HG03066 (cell line): ENCODE measurements around the gene FARSB.
A peak's percentile ranks its signal among the peaks of the same experiment; 100 is the strongest.
"Not testable (repeated sequence)": the region's sequence is repeated elsewhere in the genome, so short reads cannot be mapped to it uniquely, and the experiment has no call there.

Experiments
- ATAC-seq: cut with Tn5 transposase; IDR thresholded peaks from one replicate; pipeline ENCODE4 v1.9.1; 2021; ENCODE audit warnings: low read depth; ENCODE audit not compliant: unreplicated experiment

The FARSB gene

DNA sequence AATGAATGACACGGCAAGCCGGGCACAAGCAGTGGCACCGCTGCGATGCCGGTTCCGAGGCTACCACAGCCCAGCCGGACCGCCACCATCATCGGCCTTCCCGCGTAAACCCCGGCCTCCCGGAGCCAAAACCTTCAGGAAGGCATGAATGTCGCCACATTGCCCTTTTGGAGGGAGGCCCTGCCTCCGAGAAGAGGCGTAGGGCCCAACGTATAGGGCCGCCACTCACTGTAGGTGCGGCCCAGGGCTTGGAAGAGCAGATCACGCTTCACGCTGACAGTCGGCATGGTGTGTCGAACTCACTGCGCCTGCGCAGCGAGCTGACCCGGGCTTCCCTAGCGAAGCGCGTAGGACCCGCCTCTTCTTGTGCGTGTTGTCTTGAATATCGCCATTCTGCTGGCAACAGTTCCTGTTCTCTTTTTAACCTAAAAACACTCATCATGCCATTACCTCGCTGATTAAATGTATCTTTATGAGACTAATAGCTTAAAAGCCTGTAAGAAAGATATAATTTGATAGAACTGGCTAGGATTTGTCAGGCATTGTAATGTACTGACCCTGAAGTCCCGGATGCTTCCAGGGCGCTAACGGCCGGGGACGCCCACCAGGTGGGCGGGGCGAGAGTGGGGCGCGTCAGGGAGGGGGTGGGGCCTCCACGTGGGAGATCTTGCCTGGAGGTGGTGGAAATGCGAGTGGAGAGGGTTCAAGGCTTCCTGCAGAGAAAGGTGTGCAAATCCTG lies at the start of gene FARSB:
Gene FARSB, minus strand, starts transcription at position 306 of the 739 bp plus-strand sequence. Its CDS starts 19 bp downstream, at position 287.
- peak; percentile 89 for ATAC-seq

DNA sequence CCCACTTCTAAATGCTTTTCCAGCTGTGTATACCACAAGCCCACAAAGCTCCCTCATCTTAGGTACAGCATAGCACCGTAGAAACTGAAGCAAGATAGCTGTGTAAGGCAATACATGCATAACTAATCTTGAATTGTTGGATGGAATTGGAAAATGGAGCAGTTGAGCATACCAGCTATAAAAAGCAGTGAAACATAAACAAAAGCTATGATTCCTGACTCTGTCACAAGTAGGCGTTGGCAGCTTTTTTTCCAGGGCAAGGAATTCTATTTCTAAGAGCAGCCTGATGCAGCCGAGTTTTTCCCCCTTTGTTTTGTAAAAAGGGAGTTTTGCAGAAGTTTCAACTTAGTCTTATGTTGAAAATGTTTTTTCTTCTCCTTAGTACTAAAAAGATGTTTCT lies 48.0 kb upstream of the FARSB start:
- no peak for ATAC-seq

DNA sequence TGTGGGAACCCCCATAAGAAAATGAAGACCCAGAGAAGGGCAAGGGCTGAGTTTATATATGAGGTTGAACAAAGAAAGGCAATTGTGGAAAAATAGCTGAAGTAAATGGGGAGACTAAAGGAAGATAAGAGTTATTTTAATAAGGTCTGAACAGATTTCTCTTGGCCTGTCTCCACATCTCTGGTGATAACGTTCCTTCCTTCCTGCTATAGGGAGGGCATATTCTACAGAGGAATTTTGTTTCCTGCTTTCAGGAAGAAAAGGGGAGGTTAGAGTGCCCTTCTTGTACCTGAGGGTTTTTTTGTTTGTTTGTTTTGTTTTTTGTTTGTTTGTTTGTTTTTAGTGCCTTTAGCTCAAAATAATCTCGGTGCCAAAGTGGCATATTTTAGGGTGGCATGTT lies 47.2 kb upstream of the FARSB start:
- no peak for ATAC-seq

- no peak for ATAC-seq
Observed at GRCh38 chr2:222701721-222702131, 45.8 kb upstream of the FARSB start.

DNA sequence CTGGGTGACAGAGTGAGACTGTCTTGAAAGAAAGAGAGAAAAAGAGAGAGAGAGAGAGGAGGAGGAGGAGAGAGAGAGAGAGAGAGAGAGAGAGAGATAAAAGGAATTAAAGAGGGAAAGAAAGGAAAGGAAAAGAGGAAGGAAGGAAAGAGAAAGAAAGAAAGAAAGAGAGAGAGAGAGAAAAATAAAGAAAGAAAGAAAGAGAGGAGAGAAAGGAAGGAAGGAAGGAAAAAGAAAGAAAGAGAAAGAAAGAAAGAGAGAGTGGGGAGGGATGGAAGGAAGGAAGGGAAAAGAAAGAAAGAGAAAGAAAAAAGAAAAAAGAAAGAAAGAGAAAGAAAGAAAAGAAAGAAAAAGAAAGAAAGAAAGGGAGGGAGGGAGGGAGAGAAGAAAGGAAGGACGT lies 45.3 kb upstream of the FARSB start:
- ATAC-seq, result no peak

DNA sequence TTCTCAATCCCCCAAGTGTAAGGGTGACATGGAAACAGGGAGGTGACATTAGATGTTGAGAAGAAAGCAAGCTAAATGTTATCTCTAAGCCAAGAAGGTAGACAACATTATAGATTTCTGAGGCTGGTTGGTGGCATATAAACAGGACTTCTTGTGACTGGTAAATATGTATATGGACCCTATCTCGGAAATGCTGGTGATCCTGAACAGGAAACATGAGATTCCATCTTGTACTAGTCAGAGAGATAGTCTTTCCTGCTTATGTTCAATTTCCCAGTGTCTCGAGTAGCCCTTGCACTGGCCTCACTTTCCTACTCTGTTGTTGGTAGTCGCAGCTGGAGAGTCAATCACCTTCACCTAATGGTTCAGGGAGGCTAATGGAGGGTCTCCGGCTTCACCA lies 42.4 kb upstream of the FARSB start:
- no peak for ATAC-seq

DNA sequence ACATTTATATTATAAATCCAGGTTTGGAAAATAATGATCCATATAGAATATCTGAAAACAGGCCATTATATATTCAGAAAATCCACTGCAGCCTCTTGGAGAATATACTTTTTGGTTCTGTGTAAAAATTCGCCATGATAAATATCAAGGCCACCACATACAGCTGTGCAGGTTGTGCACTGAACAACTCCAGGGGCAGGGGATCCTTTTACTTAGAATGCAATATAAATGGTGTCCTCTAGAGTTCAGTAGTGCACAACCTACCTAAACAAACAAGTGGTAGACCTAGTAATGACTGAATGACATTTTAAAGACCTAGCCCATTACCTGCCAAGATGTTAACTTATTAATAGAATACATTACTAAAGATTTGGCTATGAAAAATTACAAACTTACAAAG lies 37.9 kb upstream of the FARSB start:
- ATAC-seq, result peak; percentile 45

DNA sequence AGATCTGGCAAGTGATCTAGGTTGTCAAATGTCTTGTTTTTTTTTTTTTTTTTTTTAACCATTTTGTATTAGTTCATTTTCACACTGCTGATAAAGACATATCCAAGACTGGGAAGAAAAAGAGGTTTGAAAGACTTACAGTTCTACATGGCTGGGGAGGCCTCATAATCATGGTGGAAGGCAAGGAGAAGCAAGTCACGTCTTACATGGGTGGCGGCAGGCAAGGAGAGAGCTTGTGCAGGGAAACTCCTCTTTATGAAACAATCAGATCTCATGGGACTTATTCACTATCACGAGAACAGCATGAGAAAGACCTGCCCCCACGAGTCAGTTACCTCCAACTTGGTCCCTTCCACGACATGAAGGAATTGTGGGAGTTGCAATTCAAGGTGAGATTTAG lies 37.5 kb upstream of the FARSB start:
- ATAC-seq, result not testable (repeated sequence)

DNA sequence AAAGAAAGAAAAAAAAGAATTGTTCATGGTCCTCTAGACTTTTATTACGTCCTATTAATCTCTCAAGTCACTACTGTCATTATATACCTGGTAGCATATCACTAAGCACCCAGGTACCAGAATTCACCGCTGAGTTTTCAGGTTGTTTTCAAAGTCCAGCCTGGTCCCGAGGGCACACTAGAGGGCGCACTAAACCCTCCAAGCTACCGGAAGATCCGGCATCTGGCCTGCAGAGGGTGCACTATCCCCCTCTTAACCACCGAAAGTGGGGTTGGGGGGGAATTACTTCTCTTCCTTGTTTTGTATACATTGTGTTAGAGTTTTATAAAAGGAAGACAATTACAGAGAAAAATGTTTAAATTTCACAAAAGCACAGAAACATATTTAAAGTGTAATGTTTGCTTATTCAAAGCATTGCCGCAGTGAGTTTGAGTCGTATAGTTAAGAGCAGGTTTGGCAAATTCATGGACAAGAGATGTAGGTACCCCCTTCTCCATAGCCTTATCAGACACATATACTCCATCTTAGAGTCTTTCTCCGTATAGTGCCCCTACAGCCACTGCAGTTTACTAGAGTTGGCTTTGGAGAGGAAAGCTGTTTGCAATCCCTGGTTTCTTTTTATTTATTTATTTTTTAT lies 34.8 kb upstream of the FARSB start:
- ATAC-seq, result peak; percentile 95

DNA sequence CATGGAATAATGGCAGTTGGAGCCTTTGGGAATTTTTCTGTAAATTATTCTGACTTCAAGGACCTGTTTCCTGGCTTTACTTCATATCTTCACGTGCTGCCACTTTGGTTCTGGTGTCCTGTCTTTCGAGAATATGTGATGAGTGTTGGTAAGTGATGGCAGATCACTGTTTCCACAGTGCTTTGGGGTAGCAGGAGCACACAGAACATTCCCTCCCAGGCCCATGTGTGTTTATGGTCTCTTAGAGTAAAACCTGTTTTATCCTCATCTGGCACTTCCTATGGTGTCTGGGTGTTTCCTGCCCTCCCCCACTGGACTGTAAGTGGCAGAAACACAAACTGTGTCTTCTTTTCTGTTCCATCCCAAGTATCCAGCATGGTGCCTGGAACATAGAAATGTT lies 33.4 kb upstream of the FARSB start:
- ATAC-seq, result no peak

DNA sequence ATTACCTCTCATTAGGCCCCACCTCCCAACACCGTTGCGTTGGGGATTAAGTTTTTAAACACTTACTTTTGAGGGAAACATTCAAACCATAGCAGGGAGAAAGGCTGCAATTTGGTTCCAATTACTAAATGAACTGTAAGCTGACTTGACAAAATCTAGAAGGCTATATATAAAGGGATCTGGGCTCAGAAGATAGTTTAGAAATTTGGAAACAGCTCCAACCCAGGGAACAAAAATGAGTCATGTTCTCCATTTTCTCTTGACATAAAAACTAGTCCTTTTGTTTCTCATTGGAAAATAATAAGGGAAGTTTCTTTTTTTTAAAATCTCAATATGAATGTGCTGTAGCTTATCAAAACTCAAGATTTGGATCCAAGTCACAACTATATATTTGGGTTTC lies 33.0 kb upstream of the FARSB start:
- no peak for ATAC-seq

DNA sequence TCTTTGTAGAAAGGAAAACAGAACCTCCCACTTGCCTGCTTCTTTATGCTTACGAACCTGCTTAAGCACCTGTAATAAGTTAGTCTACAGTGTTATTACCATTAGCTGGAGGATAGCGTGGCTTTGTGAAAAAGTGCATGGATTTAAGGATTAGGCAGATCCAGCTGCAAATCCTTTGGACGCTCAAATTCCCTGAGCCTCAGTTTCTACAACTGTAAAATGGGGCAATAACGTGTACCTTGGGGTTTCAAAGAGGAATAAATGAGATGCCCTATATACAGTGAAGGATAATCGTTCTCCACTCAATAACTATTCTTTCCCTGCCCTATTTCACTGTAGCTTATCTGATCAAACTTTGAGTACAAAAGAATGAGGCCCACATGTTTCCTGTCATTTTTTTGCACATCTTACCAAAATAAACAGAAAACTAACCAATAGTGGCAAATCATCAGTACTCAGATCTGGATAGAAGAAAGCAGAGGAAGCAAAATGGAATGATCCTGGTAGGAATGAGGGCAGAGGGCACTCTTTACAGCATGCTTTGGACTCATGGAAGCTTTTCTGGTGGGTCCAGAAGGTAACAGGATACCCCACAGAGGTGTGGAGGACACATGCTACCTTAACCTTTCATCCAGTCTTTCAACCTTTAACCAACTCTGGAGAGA lies 30.3 kb upstream of the FARSB start:
- ATAC-seq, result no peak

- ATAC-seq, result no peak
Observed at GRCh38 chr2:222683805-222684204, 27.9 kb upstream of the FARSB start.

GRCh38 chr2:222677981-222678380 lies 22.1 kb upstream of the FARSB start:
- no peak for ATAC-seq

DNA sequence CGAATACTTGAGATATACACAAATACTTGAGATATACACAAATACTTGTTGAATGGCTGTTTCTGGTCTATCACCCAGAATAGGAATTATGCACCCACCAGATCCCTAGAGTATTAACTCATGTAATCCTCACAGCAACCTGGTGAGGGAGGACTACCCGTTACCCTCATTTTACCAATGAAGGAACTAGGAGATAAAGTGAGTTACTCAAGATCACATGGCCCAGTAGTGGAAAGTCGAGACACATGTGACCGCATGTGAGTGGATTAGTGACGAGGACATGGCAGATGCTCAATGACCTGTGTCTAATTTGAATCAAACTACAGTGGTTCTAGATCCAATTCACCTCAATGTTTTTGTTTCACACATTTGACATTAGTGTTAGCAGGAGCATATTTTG lies 18.0 kb upstream of the FARSB start:
- no peak for ATAC-seq

- no peak for ATAC-seq
Observed at GRCh38 chr2:222673273-222673672, 17.4 kb upstream of the FARSB start.

DNA sequence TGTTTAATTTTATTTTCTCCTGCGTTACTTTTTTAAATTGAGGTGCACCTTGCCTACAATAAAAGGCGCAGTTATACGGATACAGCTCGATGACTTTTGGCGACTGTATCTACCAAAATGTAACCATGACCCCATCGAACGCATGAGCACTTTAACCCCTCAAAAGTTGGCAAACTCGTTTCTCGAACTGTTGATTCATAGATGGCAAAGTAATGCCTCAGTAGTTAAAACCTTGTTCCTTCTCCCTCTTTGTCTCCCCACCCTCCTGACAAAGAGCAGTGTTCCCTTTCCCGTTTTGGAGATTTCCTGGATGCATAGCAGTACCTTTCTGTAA lies 16.1 kb upstream of the FARSB start:
- peak; percentile 7 for ATAC-seq

GRCh38 chr2:222671259-222672067 lies 15.6 kb upstream of the FARSB start, which contains the start of gene MOGAT1:
TSS of gene MOGAT1 (plus strand) at chr2:222671658. CDS start at chr2:222671786, 128 bp downstream.
- ATAC-seq, result peak; percentile 57

DNA sequence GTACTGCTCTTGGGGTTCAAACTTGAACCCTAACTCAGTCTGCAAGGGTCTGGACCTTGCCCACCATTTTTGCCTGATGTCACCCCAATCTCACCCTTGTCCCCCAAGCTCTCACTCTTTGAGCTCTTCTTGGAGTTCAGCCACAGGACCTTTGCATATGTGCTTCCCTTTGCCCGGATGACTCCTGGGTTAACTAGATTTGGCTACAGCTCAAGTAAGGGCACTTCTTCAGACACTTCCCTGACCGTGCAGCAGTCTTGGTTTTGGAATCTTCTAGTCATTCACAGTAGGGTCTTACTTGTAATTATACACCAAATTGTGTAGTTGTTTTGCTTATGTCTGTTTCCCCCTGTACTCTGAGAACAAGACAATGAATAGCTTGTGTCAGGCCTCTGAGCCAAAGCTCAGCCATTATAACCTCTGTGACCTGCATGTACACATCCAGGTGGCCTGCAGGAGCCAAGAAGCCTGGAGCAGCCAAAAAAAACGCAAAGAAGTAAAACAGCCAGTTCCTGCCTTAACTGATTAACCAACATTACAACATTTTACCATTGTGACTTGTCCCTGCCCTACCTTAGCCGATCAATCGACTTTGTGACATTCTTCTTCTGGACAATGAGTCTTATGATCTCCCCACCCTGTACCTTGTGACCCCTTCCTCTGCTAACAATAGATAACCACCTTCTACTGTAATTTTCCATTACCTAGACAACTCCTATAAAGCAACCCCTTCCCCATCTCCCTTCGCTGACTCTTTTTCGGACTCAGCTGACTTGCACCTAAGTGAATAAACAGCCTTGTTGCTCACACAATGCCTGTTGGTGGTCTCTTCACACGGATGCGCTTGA lies 14.5 kb upstream of the FARSB start:
- ATAC-seq, result no peak

DNA sequence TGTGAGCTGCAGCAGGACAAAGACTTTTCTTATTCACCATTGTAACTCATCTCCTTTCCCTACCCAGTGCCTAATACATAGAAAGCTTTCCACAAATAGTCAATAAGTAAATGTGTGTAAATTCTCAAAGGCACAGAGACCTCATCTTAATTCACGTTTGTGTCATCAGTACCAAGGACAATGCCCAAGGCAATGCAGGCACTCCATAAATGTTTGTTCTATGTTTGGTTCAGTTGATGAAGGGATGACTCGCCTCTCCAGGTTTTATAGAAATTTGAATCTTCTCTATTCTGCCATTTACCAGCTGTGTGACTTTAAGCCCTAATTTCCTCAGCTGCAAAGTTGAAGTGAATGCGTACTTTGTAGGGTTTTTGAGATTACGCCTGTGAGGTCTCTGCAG lies 13.5 kb upstream of the FARSB start:
- ATAC-seq, result no peak
